Lung (tissue), 12 donors: ENCODE data around the gene F5. TPM values are rescaled to one million over a fixed set of nuclear protein-coding genes. Genes with fewer than 3 reads are reported as not detected.
"Not testable (repeated sequence)": the region's sequence is repeated elsewhere in the genome, so short reads cannot be mapped to it uniquely, and the experiment has no call there.

ENCODE experiments used
- ATAC-seq: fragments of 200-7000 bp; cut with Tn5 transposase; one replicate; pipeline ENCODE4 v1.9.1; 2020; ENCODE audit warnings: moderate number of reproducible peaks; ENCODE audit not compliant: insufficient read depth, low FRiP score
- DNase-seq, 3 donors: peaks; one replicate each; pipeline ENCODE4 v3.0.0-alpha.2; 2013 to 2017
- H3K27ac ChIP-seq, 2 donors: one replicate each; pipeline ENCODE4 v1.5.1; 2013; ENCODE audit warnings: mild to moderate bottlenecking in 2 of 2, moderate library complexity in 2 of 2, control low read depth in 1 of 2, inconsistent platforms in 1 of 2, low read depth in 1 of 2, low read length in 1 of 2
- H3K27me3 ChIP-seq, 3 donors: one replicate each; pipeline ENCODE4 v1.5.1; 2013; ENCODE audit warnings: low read length in 2 of 3; ENCODE audit not compliant: control insufficient read depth in 3 of 3, insufficient read depth in 3 of 3
- H3K36me3 ChIP-seq, 4 donors: one replicate each; pipeline ENCODE4 v1.5.1; 2013; ENCODE audit warnings: low read length in 4 of 4, mild to moderate bottlenecking in 1 of 4, moderate library complexity in 1 of 4; ENCODE audit not compliant: control insufficient read depth in 4 of 4, insufficient read depth in 4 of 4
- H3K4me1 ChIP-seq, 5 donors: one replicate each; pipeline ENCODE4 v1.5.1; 2013; ENCODE audit warnings: low read length in 5 of 5, mild to moderate bottlenecking in 2 of 5, moderate library complexity in 1 of 5; ENCODE audit not compliant: control insufficient read depth in 5 of 5, insufficient read depth in 5 of 5
- H3K4me3 ChIP-seq: one replicate; pipeline ENCODE4 v1.5.1; 2013; ENCODE audit warnings: mild to moderate bottlenecking, control low read depth, moderate library complexity
- H3K9ac ChIP-seq, 2 donors: one replicate each; pipeline ENCODE4 v1.5.1; 2013; ENCODE audit warnings: low read length in 2 of 2, control low read depth in 1 of 2; ENCODE audit not compliant: insufficient read depth in 1 of 2
- H3K9me3 ChIP-seq, 4 donors: one replicate each; pipeline ENCODE4 v1.5.1; 2013; ENCODE audit warnings: low read length in 3 of 4, mild to moderate bottlenecking in 1 of 4, moderate library complexity in 1 of 4; ENCODE audit not compliant: control insufficient read depth in 4 of 4, insufficient read depth in 3 of 4
- WGBS, 2 donors: extraction: QIAGEN DNeasy Blood & Tissue Kit; methylation state at CpG; one replicate each; pipeline ENCODE4 v1.1.7; 2013; 5-methylcytosine and 5-hydroxymethylcytosine counted together
- polyA plus RNA-seq, 2 donors: library from polyadenylated mRNA; stranded (reverse); fragments of 200-250 nt; gene quantifications; one replicate each; pipeline ENCODE4 v1.2.1, GENCODE V29; 2013
- total RNA-seq, 2 donors: library from RNA; depleted of rRNA in 1 of 2; stranded (reverse); fragments of >200 nt in 1 of 2; gene quantifications; one replicate each; pipeline ENCODE4 v1.2.1, GENCODE V29; 2014 to 2021
- TF ChIP-seq, protein P1 (sequence below): IDR thresholded peaks from 2 replicates; pipeline ENCODE4 v1.5.1; 2012; ENCODE audit warnings: mild to moderate bottlenecking; ENCODE audit errors: control extremely low read depth, extremely low read depth
- donor health status: control.
- donor health status: control.
- donor health status: Bipolar disorder and iron deficiency.
- donor health status: healthy.
- donor health status: DM: yes; HTN: yes; CAD: no.

The F5 gene
- total and polyA plus RNA-seq, 4 donors: 0.74 to 5.3 (median 2.4) TPM

DNA sequence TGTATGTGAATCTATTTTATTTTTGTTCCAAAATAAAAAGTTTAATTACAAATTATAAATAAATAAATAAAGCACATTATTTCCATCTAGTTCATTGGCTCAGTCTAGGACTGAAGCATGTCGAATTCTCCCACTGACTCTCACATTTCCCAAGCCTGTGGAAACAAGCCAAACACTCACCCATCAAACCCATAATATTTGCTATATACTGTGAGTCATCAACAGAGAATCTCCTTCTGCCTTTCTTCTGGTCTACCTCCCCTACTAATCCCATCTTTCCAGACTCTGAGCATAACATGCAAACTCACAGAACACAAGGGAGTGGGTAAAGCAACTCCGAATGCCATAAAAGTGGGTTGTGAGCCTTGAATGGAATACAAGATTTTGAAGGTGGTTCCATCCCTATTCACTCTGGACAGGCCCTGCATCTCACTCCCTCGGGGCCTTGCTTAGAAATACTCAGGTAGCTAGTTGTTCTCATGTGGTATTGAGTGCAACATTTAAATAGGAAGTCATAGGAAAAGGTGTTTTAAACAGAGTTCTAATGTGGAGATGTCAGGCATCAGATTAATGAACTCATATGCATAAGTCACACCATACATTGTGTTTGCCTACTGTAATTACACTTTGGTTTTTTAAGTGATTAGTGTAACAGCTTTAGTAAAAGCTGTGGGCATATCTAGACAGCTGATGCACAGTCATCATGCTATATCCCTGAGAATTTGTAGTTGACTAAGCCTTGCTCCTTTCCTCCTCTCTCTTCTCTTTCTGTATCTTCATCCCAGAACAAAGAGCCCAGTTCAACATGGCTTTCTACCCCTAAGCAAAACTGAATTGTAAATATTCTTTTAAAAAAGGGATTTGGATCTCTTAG, 47.0 kb downstream of the F5 start:
- no peaks in the 10 kb centered on the region for H3K36me3 ChIP-seq
- H3K27ac ChIP-seq: no peak overlapping the region
- 78 to 88% methylated on average over 3 of the region's 3 CpGs for WGBS, 2 donors
- no peak overlapping the region for H3K4me3 ChIP-seq
- H3K9me3 ChIP-seq: no peaks in the 10 kb centered on the region
- no peak for DNase-seq
- no peak for ATAC-seq
- TF ChIP-seq, protein P1, sequence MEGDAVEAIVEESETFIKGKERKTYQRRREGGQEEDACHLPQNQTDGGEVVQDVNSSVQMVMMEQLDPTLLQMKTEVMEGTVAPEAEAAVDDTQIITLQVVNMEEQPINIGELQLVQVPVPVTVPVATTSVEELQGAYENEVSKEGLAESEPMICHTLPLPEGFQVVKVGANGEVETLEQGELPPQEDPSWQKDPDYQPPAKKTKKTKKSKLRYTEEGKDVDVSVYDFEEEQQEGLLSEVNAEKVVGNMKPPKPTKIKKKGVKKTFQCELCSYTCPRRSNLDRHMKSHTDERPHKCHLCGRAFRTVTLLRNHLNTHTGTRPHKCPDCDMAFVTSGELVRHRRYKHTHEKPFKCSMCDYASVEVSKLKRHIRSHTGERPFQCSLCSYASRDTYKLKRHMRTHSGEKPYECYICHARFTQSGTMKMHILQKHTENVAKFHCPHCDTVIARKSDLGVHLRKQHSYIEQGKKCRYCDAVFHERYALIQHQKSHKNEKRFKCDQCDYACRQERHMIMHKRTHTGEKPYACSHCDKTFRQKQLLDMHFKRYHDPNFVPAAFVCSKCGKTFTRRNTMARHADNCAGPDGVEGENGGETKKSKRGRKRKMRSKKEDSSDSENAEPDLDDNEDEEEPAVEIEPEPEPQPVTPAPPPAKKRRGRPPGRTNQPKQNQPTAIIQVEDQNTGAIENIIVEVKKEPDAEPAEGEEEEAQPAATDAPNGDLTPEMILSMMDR: no peak
- H3K27me3 ChIP-seq: no peaks in the 10 kb centered on the region
- H3K9ac ChIP-seq: no peak overlapping the region
- no peaks in the 10 kb centered on the region for H3K4me1 ChIP-seq

DNA sequence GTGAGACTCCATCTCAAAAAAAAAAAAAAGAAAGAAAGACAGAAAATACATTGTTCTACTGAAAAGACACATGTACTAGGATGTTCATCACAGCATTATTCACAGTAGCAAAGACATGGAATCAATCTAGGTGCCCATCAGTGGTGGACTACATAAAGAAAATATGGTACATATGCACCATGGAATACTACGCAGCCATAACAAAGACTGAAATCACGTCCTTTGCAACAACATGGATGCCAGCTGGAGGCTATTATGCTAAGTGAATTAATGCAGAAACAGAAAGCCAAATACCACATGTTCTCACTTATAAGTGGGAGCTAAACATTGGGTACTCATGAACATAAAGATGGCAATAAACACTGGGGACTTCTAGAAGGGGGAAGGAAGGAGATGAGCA, 51.6 kb downstream of the F5 start:
- ATAC-seq: no peak
- no peaks in the 10 kb centered on the region for H3K9me3 ChIP-seq
- no peak overlapping the region for H3K9ac ChIP-seq
- no peak for DNase-seq
- no peak overlapping the region for H3K4me3 ChIP-seq
- H3K27me3 ChIP-seq: no peaks in the 10 kb centered on the region
- H3K27ac ChIP-seq: no peak overlapping the region
- WGBS, 2 donors: 98 to 99% methylated on average over 2 of the region's 2 CpGs
- H3K36me3 ChIP-seq: peaks cover 0 to 2% (median 0%) of the 10 kb centered on the region in 4 donors
- H3K4me1 ChIP-seq: no peaks in the 10 kb centered on the region
- TF ChIP-seq, protein P1: no peak

DNA sequence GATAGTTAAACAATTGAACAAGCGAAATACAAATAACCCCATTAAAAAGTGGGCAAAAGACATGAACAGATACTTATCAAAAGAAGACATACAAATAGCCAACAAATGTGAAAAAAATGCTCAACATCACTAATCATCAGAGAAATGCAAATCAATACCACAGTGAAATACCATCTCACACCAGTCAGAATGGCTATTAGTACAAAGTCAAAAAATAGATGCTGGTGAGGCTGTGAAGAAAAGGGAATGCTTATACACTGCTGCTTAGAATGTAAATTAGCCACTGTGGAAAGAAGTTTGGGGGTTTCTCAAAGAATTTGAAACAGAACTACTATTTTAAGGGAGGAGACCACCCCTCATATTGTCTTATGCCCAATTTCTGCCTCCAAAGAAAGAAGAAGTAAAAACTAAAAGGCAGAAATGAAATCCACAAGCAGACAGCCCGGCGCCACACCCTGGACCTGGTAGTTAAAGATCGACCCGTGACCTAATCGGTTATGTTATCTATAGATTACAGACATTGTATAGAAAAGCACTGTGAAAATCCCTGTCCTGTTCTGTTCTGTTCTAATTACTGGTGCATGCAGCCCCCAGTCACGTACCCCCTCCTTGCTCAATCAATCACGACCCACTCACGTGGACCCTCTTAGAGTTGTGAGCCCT, 52.6 kb downstream of the F5 start:
- not testable (repeated sequence) for H3K27me3 ChIP-seq, ATAC-seq, H3K4me1 ChIP-seq, H3K27ac ChIP-seq, H3K4me3 ChIP-seq, H3K36me3 ChIP-seq, H3K9ac ChIP-seq, DNase-seq, H3K9me3 ChIP-seq
- 87 to 94% methylated on average over 9 of the region's 9 CpGs for WGBS, 2 donors

DNA sequence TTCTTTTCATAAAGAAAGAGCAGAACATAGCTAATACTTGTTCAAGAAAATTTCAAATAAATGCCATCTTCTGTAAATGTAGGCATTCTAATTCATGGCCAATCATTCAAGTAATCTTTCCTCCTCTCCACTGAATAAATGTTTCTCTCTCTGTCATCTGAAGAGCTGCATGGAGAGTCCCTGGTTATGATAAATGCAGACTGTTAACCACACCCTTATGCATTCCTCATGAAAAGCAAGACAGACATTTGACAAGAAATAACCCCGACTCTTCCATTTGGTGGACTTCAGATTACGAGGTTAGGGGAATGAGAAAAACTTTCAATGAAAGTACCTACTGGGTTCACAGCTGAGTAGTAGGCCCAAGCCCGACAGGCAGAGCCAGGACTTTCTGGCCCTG, 55.8 kb downstream of the F5 start:
- Histone ChIP-seq H3K36me3 (peaks cover 0 to 2% (median 0%) of the 10 kb centered on the region in 4 donors), H3K4me3 (no peak overlapping the region), H3K27me3 (no peaks in the 10 kb centered on the region), H3K9ac (no peak overlapping the region), H3K27ac (no peak overlapping the region), H3K9me3 (no peaks in the 10 kb centered on the region), H3K4me1 (peaks cover 0 to 3% (median 0%) of the 10 kb centered on the region in 5 donors)
- DNase-seq: no peak
- no peak for ATAC-seq
- TF ChIP-seq, protein P1: no peak
- WGBS, 2 donors: 62 to 99% methylated on average over 3 of the region's 3 CpGs
